Activated naive CD8-positive, alpha-beta T cell treated with anti-CD3 and anti-CD28 coated beads for 36 hours (primary cell): ENCODE results near the gene ERVV-1. TPM values are rescaled to one million over a fixed set of nuclear protein-coding genes. Genes with fewer than 3 reads are reported as not detected.
"Not testable (repeated sequence)": the region's sequence is repeated elsewhere in the genome, so short reads cannot be mapped to it uniquely, and the experiment has no call there.

Source experiments
- DNase-seq: peaks from one replicate; pipeline ENCODE4 v3.0.0; 2021
- H3K27ac Mint-ChIP-seq: one replicate; pipeline ENCODE4 v1.8.0; 2022; ENCODE audit warnings: mild to moderate bottlenecking, moderate library complexity, mixed read lengths
- H3K27me3 Mint-ChIP-seq: one replicate; pipeline ENCODE4 v1.8.0; 2022; ENCODE audit warnings: mild to moderate bottlenecking, mixed read lengths
- H3K36me3 Mint-ChIP-seq: one replicate; pipeline ENCODE4 v1.8.0; 2021; ENCODE audit warnings: mild to moderate bottlenecking, mixed read lengths
- H3K4me1 Mint-ChIP-seq: one replicate; pipeline ENCODE4 v1.8.0; 2021; ENCODE audit warnings: mixed read lengths
- H3K4me3 Mint-ChIP-seq: one replicate; pipeline ENCODE4 v1.8.0; 2022; ENCODE audit warnings: mild to moderate bottlenecking, moderate library complexity, mixed read lengths
- H3K9me3 Mint-ChIP-seq: one replicate; pipeline ENCODE4 v1.8.0; 2022; ENCODE audit warnings: mixed read lengths
- total RNA-seq, 2 experiments: library from RNA; stranded (reverse); gene quantifications; one replicate each; pipeline ENCODE4 v1.2.3, GENCODE V29; 2021

Gene ERVV-1
- not detected for total RNA-seq

GRCh38 chr19:53013621-53014020 is at the start of gene ERVV-1:
Gene ERVV-1, plus strand, starts transcription at chr19:53013921. Its CDS starts 170 bp downstream, at chr19:53014091.
- no peak within 1 kb of the TSS for H3K4me3 Mint-ChIP-seq

GRCh38 chr19:52967772-52968171 is 45.9 kb upstream of the ERVV-1 start:
- DNase-seq: no peak
- Mint-ChIP-seq H3K27ac (no peak overlapping the region), H3K36me3 (peaks cover 43% of the 10 kb centered on the region), H3K9me3 (peaks cover 32% of the 10 kb centered on the region), H3K4me3 (no peak overlapping the region), H3K27me3 (no peaks in the 10 kb centered on the region), H3K4me1 (peaks cover 8% of the 10 kb centered on the region)

More at GRCh38 chr19:53013621-53014020, at the start of gene ERVV-1:
- no peak for DNase-seq
- no peak within 1 kb of the TSS for H3K27ac Mint-ChIP-seq
- peaks cover 16% of the 10 kb centered on the region for H3K9me3 Mint-ChIP-seq
- no peaks in the 10 kb centered on the region for H3K27me3 Mint-ChIP-seq
- no peaks in the 10 kb centered on the region for H3K36me3 Mint-ChIP-seq
- no peaks in the 10 kb centered on the region for H3K4me1 Mint-ChIP-seq

GRCh38 chr19:52981329-52981728 is 32.4 kb upstream of the ERVV-1 start:
- Mint-ChIP-seq H3K4me3 (no peak overlapping the region), H3K27me3 (no peaks in the 10 kb centered on the region)
- no peak for DNase-seq

GRCh38 chr19:52983167-52983566 is 30.6 kb upstream of the ERVV-1 start:
- not testable (repeated sequence) for DNase-seq, H3K4me1 Mint-ChIP-seq, H3K27ac Mint-ChIP-seq, H3K27me3 Mint-ChIP-seq, H3K4me3 Mint-ChIP-seq
- Mint-ChIP-seq H3K9me3 (peaks cover 22% of the 10 kb centered on the region), H3K36me3 (peaks cover 49% of the 10 kb centered on the region)

More at GRCh38 chr19:52981329-52981728, 32.4 kb upstream of the ERVV-1 start:
- H3K9me3 Mint-ChIP-seq: peaks cover 10% of the 10 kb centered on the region
- peaks cover 35% of the 10 kb centered on the region for H3K36me3 Mint-ChIP-seq
- H3K27ac Mint-ChIP-seq: no peak overlapping the region
- no peaks in the 10 kb centered on the region for H3K4me1 Mint-ChIP-seq

- peaks cover 24% of the 10 kb centered on the region for H3K9me3 Mint-ChIP-seq
- DNase-seq: no peak
- no peaks in the 10 kb centered on the region for H3K27me3 Mint-ChIP-seq
- peaks cover 5% of the 10 kb centered on the region for H3K4me1 Mint-ChIP-seq
- no peak overlapping the region for H3K27ac Mint-ChIP-seq
- peaks cover 64% of the 10 kb centered on the region for H3K36me3 Mint-ChIP-seq
- no peak overlapping the region for H3K4me3 Mint-ChIP-seq
These were observed 26.5 kb upstream of the ERVV-1 start for GRCh38 chr19:52987221-52987620.

- Mint-ChIP-seq H3K9me3 (peaks cover 28% of the 10 kb centered on the region), H3K36me3 (peaks cover 60% of the 10 kb centered on the region), H3K4me1 (peaks cover 10% of the 10 kb centered on the region), H3K4me3 (no peak overlapping the region), H3K27ac (no peak overlapping the region), H3K27me3 (no peaks in the 10 kb centered on the region)
- no peak for DNase-seq
These were observed 25.2 kb upstream of the ERVV-1 start for GRCh38 chr19:52988506-52988905.

GRCh38 chr19:52990759-52991418 is 22.8 kb upstream of the ERVV-1 start:
- Mint-ChIP-seq H3K4me3 (no peak overlapping the region), H3K27me3 (peaks cover 3% of the 10 kb centered on the region), H3K9me3 (peaks cover 21% of the 10 kb centered on the region), H3K4me1 (peaks cover 10% of the 10 kb centered on the region), H3K36me3 (peaks cover 46% of the 10 kb centered on the region), H3K27ac (no peak overlapping the region)
- DNase-seq: no peak

GRCh38 chr19:52991484-52991883 is 22.2 kb upstream of the ERVV-1 start:
- Mint-ChIP-seq H3K9me3 (peaks cover 20% of the 10 kb centered on the region), H3K36me3 (peaks cover 40% of the 10 kb centered on the region), H3K4me3 (no peak overlapping the region), H3K27me3 (peaks cover 3% of the 10 kb centered on the region), H3K4me1 (peaks cover 10% of the 10 kb centered on the region), H3K27ac (no peak overlapping the region)
- no peak for DNase-seq

- H3K36me3 Mint-ChIP-seq: peaks cover 31% of the 10 kb centered on the region
- DNase-seq: no peak
These were observed 21.4 kb upstream of the ERVV-1 start for GRCh38 chr19:52992109-52993004.

GRCh38 chr19:52993342-52994178 is 20.2 kb upstream of the ERVV-1 start:
- DNase-seq: peak; percentile 78
- peak overlapping the region; percentile 78 for H3K4me3 Mint-ChIP-seq
- H3K9me3 Mint-ChIP-seq: peaks cover 12% of the 10 kb centered on the region
- peaks cover 16% of the 10 kb centered on the region for H3K27me3 Mint-ChIP-seq
- peaks cover 21% of the 10 kb centered on the region for H3K36me3 Mint-ChIP-seq
- H3K27ac Mint-ChIP-seq: no peak overlapping the region
- H3K4me1 Mint-ChIP-seq: peaks cover 10% of the 10 kb centered on the region

More at GRCh38 chr19:52992109-52993004, 21.4 kb upstream of the ERVV-1 start:
- Mint-ChIP-seq H3K27ac (no peak overlapping the region), H3K4me1 (peaks cover 10% of the 10 kb centered on the region), H3K27me3 (peaks cover 7% of the 10 kb centered on the region), H3K4me3 (peak overlapping the region; percentile 78), H3K9me3 (peaks cover 12% of the 10 kb centered on the region)

GRCh38 chr19:52995711-52996110 is 18.0 kb upstream of the ERVV-1 start:
- no peak overlapping the region for H3K27ac Mint-ChIP-seq
- peaks cover 22% of the 10 kb centered on the region for H3K27me3 Mint-ChIP-seq
- DNase-seq: no peak
- no peak overlapping the region for H3K4me3 Mint-ChIP-seq
- H3K36me3 Mint-ChIP-seq: peaks cover 7% of the 10 kb centered on the region
- H3K4me1 Mint-ChIP-seq: peaks cover 10% of the 10 kb centered on the region
- peaks cover 14% of the 10 kb centered on the region for H3K9me3 Mint-ChIP-seq

- no peak for DNase-seq
- Mint-ChIP-seq H3K4me3 (no peak overlapping the region), H3K27me3 (peaks cover 22% of the 10 kb centered on the region), H3K9me3 (peaks cover 6% of the 10 kb centered on the region), H3K27ac (no peak overlapping the region), H3K4me1 (no peaks in the 10 kb centered on the region), H3K36me3 (peaks cover 1% of the 10 kb centered on the region)
These were observed 15.7 kb upstream of the ERVV-1 start for GRCh38 chr19:52997975-52998374.

GRCh38 chr19:53002479-53002878 is 11.2 kb upstream of the ERVV-1 start:
- H3K27ac Mint-ChIP-seq: no peak overlapping the region
- peaks cover 1% of the 10 kb centered on the region for H3K36me3 Mint-ChIP-seq
- DNase-seq: no peak
- no peaks in the 10 kb centered on the region for H3K4me1 Mint-ChIP-seq
- H3K9me3 Mint-ChIP-seq: peaks cover 9% of the 10 kb centered on the region
- H3K4me3 Mint-ChIP-seq: no peak overlapping the region
- peaks cover 15% of the 10 kb centered on the region for H3K27me3 Mint-ChIP-seq

- peaks cover 8% of the 10 kb centered on the region for H3K9me3 Mint-ChIP-seq
- H3K27ac Mint-ChIP-seq: no peak overlapping the region
- no peak for DNase-seq
- H3K4me1 Mint-ChIP-seq: no peaks in the 10 kb centered on the region
- no peak overlapping the region for H3K4me3 Mint-ChIP-seq
- H3K27me3 Mint-ChIP-seq: peaks cover 4% of the 10 kb centered on the region
- no peaks in the 10 kb centered on the region for H3K36me3 Mint-ChIP-seq
These were observed 9.5 kb upstream of the ERVV-1 start for GRCh38 chr19:53004242-53004641.

GRCh38 chr19:53007200-53007599 is 6.5 kb upstream of the ERVV-1 start:
- Mint-ChIP-seq H3K4me3 (no peak overlapping the region), H3K36me3 (no peaks in the 10 kb centered on the region)

More at GRCh38 chr19:53007200-53007599, 6.5 kb upstream of the ERVV-1 start:
- Mint-ChIP-seq H3K27me3 (no peaks in the 10 kb centered on the region), H3K27ac (no peak overlapping the region), H3K4me1 (no peaks in the 10 kb centered on the region), H3K9me3 (peaks cover 6% of the 10 kb centered on the region)
- DNase-seq: no peak
